Measurements from ENCODE around the gene C1QTNF8. TPM values are rescaled to one million over a fixed set of nuclear protein-coding genes. Genes with fewer than 3 reads are reported as not detected.

Gene C1QTNF8
- total RNA-seq (not detected), polyA plus RNA-seq (not detected)

GRCh38 chr16:1096169-1097082 is at the start of gene C1QTNF8:
C1QTNF8 (minus strand) TSS chr16:1096244; CDS start chr16:1094922, 1,322 bp downstream.
- H3K4me3 ChIP-seq (ENCODE audit: low read depth, low read length): no peak within 1 kb of the TSS
- no peaks in the 10 kb centered on the region for H3K9me3 ChIP-seq (ENCODE audit: control insufficient read depth in 2 of 2, low read length in 2 of 2)
- no peaks in the 10 kb centered on the region for H3K4me1 ChIP-seq (ENCODE audit: control insufficient read depth, insufficient read depth, low read length, poor library complexity, severe bottlenecking)
- Mint-ChIP-seq H3K4me1 (peaks cover 0 to 2% (median 0%) of the 10 kb centered on the region in 4 donors), H3K9me3 (no peaks in the 10 kb centered on the region), H3K27ac (no peak within 1 kb of the TSS), H3K27me3 (no peaks in the 10 kb centered on the region), H3K4me3 (no peak within 1 kb of the TSS), H3K36me3 (no peaks in the 10 kb centered on the region)
- no peak within 1 kb of the TSS for H3K27ac ChIP-seq (ENCODE audit: insufficient read depth, low read length, poor library complexity, severe bottlenecking)
- no peak for DNase-seq
- no peak for ATAC-seq (ENCODE audit: low read depth in 2 of 2)
- H3K36me3 ChIP-seq (ENCODE audit: control insufficient read depth, insufficient read depth, low read length): no peaks in the 10 kb centered on the region
- H3K27me3 ChIP-seq (ENCODE audit: control insufficient read depth, insufficient read depth, low read length): no peaks in the 10 kb centered on the region

GRCh38 chr16:1145383-1146100 is 49.5 kb upstream of the C1QTNF8 start:
- DNase-seq (no peak), ATAC-seq (ENCODE audit: low read depth in 2 of 2) (no peak)
- H3K27ac ChIP-seq (ENCODE audit: insufficient read depth, low read length, poor library complexity, severe bottlenecking): no peak overlapping the region
- H3K27me3 ChIP-seq (ENCODE audit: control insufficient read depth, insufficient read depth, low read length): no peaks in the 10 kb centered on the region
- no peaks in the 10 kb centered on the region for H3K4me1 ChIP-seq (ENCODE audit: control insufficient read depth, insufficient read depth, low read length, poor library complexity, severe bottlenecking)
- Mint-ChIP-seq H3K27ac (no peak overlapping the region), H3K9me3 (peaks cover 0 to 2% (median 0%) of the 10 kb centered on the region in 7 donors), H3K4me3 (no peak overlapping the region), H3K36me3 (no peaks in the 10 kb centered on the region), H3K27me3 (no peaks in the 10 kb centered on the region), H3K4me1 (no peaks in the 10 kb centered on the region)
- H3K36me3 ChIP-seq (ENCODE audit: control insufficient read depth, insufficient read depth, low read length): no peaks in the 10 kb centered on the region
- H3K9me3 ChIP-seq (ENCODE audit: control insufficient read depth in 2 of 2, low read length in 2 of 2): no peaks in the 10 kb centered on the region
- H3K4me3 ChIP-seq (ENCODE audit: low read depth, low read length): no peak overlapping the region

GRCh38 chr16:1144476-1145382 is 48.7 kb upstream of the C1QTNF8 start:
- no peaks in the 10 kb centered on the region for H3K4me1 ChIP-seq (ENCODE audit: control insufficient read depth, insufficient read depth, low read length, poor library complexity, severe bottlenecking)
- H3K4me1 Mint-ChIP-seq: no peaks in the 10 kb centered on the region
- no peak overlapping the region for H3K4me3 ChIP-seq (ENCODE audit: low read depth, low read length)
- no peaks in the 10 kb centered on the region for H3K27me3 ChIP-seq (ENCODE audit: control insufficient read depth, insufficient read depth, low read length)
- no peaks in the 10 kb centered on the region for H3K9me3 ChIP-seq (ENCODE audit: control insufficient read depth in 2 of 2, low read length in 2 of 2)
- no peak overlapping the region for H3K4me3 Mint-ChIP-seq
- H3K27me3 Mint-ChIP-seq: no peaks in the 10 kb centered on the region
- no peak overlapping the region for H3K27ac ChIP-seq (ENCODE audit: insufficient read depth, low read length, poor library complexity, severe bottlenecking)
- DNase-seq (no peak), ATAC-seq (ENCODE audit: low read depth in 2 of 2) (no peak)
- H3K9me3 Mint-ChIP-seq: peaks cover 0 to 2% (median 0%) of the 10 kb centered on the region in 7 donors
- H3K36me3 ChIP-seq (ENCODE audit: control insufficient read depth, insufficient read depth, low read length): no peaks in the 10 kb centered on the region
- H3K36me3 Mint-ChIP-seq: no peaks in the 10 kb centered on the region
- no peak overlapping the region for H3K27ac Mint-ChIP-seq

GRCh38 chr16:1143761-1144450 is 47.9 kb upstream of the C1QTNF8 start:
- no peak overlapping the region for H3K4me3 ChIP-seq (ENCODE audit: low read depth, low read length)
- H3K9me3 ChIP-seq (ENCODE audit: control insufficient read depth in 2 of 2, low read length in 2 of 2): no peaks in the 10 kb centered on the region
- no peaks in the 10 kb centered on the region for H3K27me3 ChIP-seq (ENCODE audit: control insufficient read depth, insufficient read depth, low read length)
- H3K4me1 ChIP-seq (ENCODE audit: control insufficient read depth, insufficient read depth, low read length, poor library complexity, severe bottlenecking): no peaks in the 10 kb centered on the region
- DNase-seq (no peak), ATAC-seq (ENCODE audit: low read depth in 2 of 2) (no peak)
- Mint-ChIP-seq H3K4me3 (peak overlapping the region in 1 of 4 donors; percentile 54), H3K36me3 (no peaks in the 10 kb centered on the region), H3K27ac (no peak overlapping the region), H3K9me3 (peaks cover 0 to 2% (median 0%) of the 10 kb centered on the region in 7 donors), H3K27me3 (peaks cover 3% of the 10 kb centered on the region), H3K4me1 (no peaks in the 10 kb centered on the region)
- H3K27ac ChIP-seq (ENCODE audit: insufficient read depth, low read length, poor library complexity, severe bottlenecking): no peak overlapping the region
- no peaks in the 10 kb centered on the region for H3K36me3 ChIP-seq (ENCODE audit: control insufficient read depth, insufficient read depth, low read length)

GRCh38 chr16:1142911-1143310 is 46.9 kb upstream of the C1QTNF8 start:
- DNase-seq (no peak), ATAC-seq (ENCODE audit: low read depth in 2 of 2) (no peak)
- no peaks in the 10 kb centered on the region for H3K36me3 Mint-ChIP-seq
- H3K4me1 ChIP-seq (ENCODE audit: control insufficient read depth, insufficient read depth, low read length, poor library complexity, severe bottlenecking): no peaks in the 10 kb centered on the region
- H3K27me3 ChIP-seq (ENCODE audit: control insufficient read depth, insufficient read depth, low read length): no peaks in the 10 kb centered on the region
- H3K4me3 Mint-ChIP-seq: no peak overlapping the region
- H3K9me3 ChIP-seq (ENCODE audit: control insufficient read depth in 2 of 2, low read length in 2 of 2): no peaks in the 10 kb centered on the region
- no peak overlapping the region for H3K4me3 ChIP-seq (ENCODE audit: low read depth, low read length)
- H3K36me3 ChIP-seq (ENCODE audit: control insufficient read depth, insufficient read depth, low read length): no peaks in the 10 kb centered on the region
- peaks cover 4% of the 10 kb centered on the region for H3K27me3 Mint-ChIP-seq
- H3K4me1 Mint-ChIP-seq: no peaks in the 10 kb centered on the region
- no peak overlapping the region for H3K27ac ChIP-seq (ENCODE audit: insufficient read depth, low read length, poor library complexity, severe bottlenecking)
- H3K9me3 Mint-ChIP-seq: peaks cover 0 to 2% (median 0%) of the 10 kb centered on the region in 7 donors
- no peak overlapping the region for H3K27ac Mint-ChIP-seq

GRCh38 chr16:1141716-1142115 is 45.7 kb upstream of the C1QTNF8 start:
- DNase-seq (no peak), ATAC-seq (ENCODE audit: low read depth in 2 of 2) (no peak)
- H3K4me3 ChIP-seq (ENCODE audit: low read depth, low read length): no peak overlapping the region
- no peak overlapping the region for H3K27ac ChIP-seq (ENCODE audit: insufficient read depth, low read length, poor library complexity, severe bottlenecking)
- H3K4me1 Mint-ChIP-seq: no peaks in the 10 kb centered on the region
- no peaks in the 10 kb centered on the region for H3K36me3 ChIP-seq (ENCODE audit: control insufficient read depth, insufficient read depth, low read length)
- no peaks in the 10 kb centered on the region for H3K9me3 ChIP-seq (ENCODE audit: control insufficient read depth in 2 of 2, low read length in 2 of 2)
- no peaks in the 10 kb centered on the region for H3K27me3 ChIP-seq (ENCODE audit: control insufficient read depth, insufficient read depth, low read length)
- no peaks in the 10 kb centered on the region for H3K4me1 ChIP-seq (ENCODE audit: control insufficient read depth, insufficient read depth, low read length, poor library complexity, severe bottlenecking)
- H3K27ac Mint-ChIP-seq: no peak overlapping the region
- H3K36me3 Mint-ChIP-seq: no peaks in the 10 kb centered on the region
- H3K4me3 Mint-ChIP-seq: no peak overlapping the region
- no peaks in the 10 kb centered on the region for H3K9me3 Mint-ChIP-seq
- peaks cover 4% of the 10 kb centered on the region for H3K27me3 Mint-ChIP-seq

GRCh38 chr16:1141191-1141590 is 45.1 kb upstream of the C1QTNF8 start:
- no peak for DNase-seq
- ATAC-seq (ENCODE audit: low read depth in 2 of 2): no peak
- H3K4me1 Mint-ChIP-seq: no peaks in the 10 kb centered on the region
- no peak overlapping the region for H3K4me3 ChIP-seq (ENCODE audit: low read depth, low read length)
- H3K4me1 ChIP-seq (ENCODE audit: control insufficient read depth, insufficient read depth, low read length, poor library complexity, severe bottlenecking): no peaks in the 10 kb centered on the region
- H3K27ac ChIP-seq (ENCODE audit: insufficient read depth, low read length, poor library complexity, severe bottlenecking): no peak overlapping the region
- H3K4me3 Mint-ChIP-seq: no peak overlapping the region
- H3K27me3 ChIP-seq (ENCODE audit: control insufficient read depth, insufficient read depth, low read length): no peaks in the 10 kb centered on the region
- no peaks in the 10 kb centered on the region for H3K36me3 Mint-ChIP-seq
- no peak overlapping the region for H3K27ac Mint-ChIP-seq
- peaks cover 4% of the 10 kb centered on the region for H3K27me3 Mint-ChIP-seq
- no peaks in the 10 kb centered on the region for H3K36me3 ChIP-seq (ENCODE audit: control insufficient read depth, insufficient read depth, low read length)
- H3K9me3 Mint-ChIP-seq: no peaks in the 10 kb centered on the region
- no peaks in the 10 kb centered on the region for H3K9me3 ChIP-seq (ENCODE audit: control insufficient read depth in 2 of 2, low read length in 2 of 2)
